Superior temporal gyrus (tissue), 1 donor: ENCODE results near the gene TCP11L1.
A peak's percentile ranks its signal among the peaks of the same experiment; 100 is the strongest.

Experiments used
- DNase-seq: peaks from one replicate; pipeline ENCODE4 v3.0.0-alpha.2; 2016; ENCODE audit errors: extremely low spot score

The TCP11L1 gene, protein sequence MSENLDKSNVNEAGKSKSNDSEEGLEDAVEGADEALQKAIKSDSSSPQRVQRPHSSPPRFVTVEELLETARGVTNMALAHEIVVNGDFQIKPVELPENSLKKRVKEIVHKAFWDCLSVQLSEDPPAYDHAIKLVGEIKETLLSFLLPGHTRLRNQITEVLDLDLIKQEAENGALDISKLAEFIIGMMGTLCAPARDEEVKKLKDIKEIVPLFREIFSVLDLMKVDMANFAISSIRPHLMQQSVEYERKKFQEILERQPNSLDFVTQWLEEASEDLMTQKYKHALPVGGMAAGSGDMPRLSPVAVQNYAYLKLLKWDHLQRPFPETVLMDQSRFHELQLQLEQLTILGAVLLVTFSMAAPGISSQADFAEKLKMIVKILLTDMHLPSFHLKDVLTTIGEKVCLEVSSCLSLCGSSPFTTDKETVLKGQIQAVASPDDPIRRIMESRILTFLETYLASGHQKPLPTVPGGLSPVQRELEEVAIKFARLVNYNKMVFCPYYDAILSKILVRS

GRCh38 chr11:33039274-33040032 lies at the start of gene TCP11L1:
TSS of gene TCP11L1 (plus strand) at chr11:33039572. CDS start at chr11:33043774, 4,202 bp downstream.
- peak; percentile 97 for DNase-seq

DNA sequence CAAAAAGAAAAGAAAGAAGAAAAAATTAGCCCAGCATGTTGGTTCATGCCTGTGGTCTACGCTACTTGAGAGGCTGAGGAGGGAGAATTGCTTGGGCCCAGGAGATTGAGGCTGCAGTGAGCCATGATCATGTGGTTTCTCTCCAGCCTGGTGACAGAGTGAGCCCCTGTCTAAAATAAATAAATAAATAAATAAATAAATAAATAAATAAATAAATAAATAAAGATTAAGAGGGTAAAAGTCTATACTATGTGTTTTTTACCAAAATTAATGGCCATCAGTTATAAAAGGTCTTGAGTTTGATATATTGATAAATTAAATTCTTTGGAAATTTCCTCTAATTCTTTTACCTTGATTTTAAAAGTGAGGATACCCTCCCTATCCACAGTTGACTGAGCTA lies 48.9 kb upstream of the TCP11L1 start:
- DNase-seq, result no peak

DNA sequence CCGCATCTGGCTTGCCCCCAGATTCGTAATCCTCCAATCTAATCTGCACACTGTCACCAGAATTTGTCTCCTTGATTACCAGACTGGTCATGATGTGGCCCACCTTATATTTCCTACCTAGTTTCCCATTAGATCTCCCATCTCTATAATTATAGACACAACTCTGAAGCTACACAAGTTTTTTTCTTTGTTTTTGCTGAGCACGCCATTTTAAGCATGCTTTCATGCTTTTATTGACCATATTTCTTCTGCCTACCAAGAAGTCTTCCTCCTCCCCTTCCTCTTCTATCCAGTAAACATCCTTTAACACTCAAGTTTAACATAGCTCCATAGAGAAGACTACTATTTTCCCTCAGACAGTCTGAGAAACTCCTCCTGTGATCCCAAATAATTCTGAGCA lies 47.9 kb upstream of the TCP11L1 start:
- no peak for DNase-seq

DNA sequence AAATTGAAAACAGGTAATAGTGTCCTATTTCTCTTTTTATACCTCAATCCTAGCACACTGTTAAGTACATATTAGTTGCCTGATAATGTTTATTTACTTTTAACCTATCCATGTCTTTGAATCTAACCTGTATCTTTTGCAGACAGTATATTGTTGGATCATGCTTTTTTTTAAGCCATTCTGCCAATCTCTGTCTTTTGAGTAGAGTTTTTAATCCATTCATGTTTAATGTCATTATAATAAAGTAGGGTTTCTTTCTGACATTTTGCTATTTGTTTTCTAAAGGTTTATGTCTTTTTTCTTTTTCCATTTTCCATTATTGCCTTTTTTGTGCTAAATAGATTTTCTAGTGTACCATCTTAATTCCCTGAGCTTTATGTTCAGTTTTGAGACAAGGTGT lies 47.5 kb upstream of the TCP11L1 start:
- no peak for DNase-seq

GRCh38 chr11:33000181-33000580 lies 39.2 kb upstream of the TCP11L1 start:
- DNase-seq, result no peak

DNA sequence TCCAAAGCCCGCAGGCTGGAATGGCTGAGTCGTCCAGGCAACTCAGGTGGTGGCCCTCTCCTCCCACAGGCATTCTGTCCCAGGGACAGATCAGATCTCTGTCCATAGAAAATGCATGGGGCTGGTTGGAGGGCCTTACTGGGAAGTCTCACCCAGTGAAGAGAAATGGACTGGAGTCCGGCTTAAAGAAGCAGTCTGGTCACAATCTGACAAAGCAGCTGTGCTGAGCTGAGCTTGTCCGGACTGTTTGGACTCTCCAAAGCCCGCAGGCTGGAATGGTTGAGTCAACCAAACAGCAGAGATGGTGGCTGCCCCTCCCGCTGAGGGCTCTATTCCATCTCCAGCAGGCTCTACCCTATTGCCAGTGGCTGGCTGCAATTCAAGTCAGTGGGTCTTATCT lies 38.1 kb upstream of the TCP11L1 start:
- DNase-seq, result no peak

GRCh38 chr11:33001751-33002542 lies 37.4 kb upstream of the TCP11L1 start:
- no peak for DNase-seq

DNA sequence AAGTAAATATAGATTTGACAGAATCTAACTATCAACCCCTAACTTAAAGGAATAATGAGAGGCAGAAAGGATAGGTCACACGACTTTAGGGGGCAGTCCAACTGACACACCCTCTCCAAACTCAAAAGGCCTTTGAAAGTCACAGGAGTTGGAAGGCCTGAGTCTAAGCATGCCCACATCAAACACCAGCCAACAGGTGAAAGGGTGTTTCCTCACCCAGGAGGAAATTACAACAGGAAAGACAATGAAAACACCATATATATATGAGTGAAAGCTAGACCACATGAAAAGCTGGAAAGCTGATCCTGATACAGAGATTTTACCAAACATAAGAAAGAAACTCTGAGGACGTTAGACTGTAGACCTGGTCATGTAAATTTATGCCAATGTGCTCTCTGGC lies 34.2 kb upstream of the TCP11L1 start:
- DNase-seq, result no peak

DNA sequence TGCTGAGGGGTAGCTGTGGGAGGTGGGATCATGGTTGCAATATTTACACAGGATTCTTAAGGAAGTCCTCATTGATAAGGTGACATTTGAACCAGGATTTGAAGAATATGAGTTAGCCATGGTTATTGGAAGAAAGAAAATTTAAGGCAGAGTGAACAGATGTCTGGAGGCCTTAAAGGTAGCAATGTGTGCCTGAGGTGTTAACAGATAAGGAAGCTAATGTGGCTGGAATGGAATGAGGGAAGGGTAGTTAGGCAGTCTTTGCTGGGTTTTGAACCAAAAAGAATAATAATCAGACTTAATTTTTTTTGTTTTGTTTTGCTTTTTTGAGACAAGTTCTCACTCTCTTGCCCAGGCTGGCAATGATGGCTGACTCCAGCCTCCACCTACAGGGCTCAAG lies 33.4 kb upstream of the TCP11L1 start:
- DNase-seq, result no peak

- no peak for DNase-seq
These were observed 25.6 kb upstream of the TCP11L1 start for GRCh38 chr11:33013755-33014154.

DNA sequence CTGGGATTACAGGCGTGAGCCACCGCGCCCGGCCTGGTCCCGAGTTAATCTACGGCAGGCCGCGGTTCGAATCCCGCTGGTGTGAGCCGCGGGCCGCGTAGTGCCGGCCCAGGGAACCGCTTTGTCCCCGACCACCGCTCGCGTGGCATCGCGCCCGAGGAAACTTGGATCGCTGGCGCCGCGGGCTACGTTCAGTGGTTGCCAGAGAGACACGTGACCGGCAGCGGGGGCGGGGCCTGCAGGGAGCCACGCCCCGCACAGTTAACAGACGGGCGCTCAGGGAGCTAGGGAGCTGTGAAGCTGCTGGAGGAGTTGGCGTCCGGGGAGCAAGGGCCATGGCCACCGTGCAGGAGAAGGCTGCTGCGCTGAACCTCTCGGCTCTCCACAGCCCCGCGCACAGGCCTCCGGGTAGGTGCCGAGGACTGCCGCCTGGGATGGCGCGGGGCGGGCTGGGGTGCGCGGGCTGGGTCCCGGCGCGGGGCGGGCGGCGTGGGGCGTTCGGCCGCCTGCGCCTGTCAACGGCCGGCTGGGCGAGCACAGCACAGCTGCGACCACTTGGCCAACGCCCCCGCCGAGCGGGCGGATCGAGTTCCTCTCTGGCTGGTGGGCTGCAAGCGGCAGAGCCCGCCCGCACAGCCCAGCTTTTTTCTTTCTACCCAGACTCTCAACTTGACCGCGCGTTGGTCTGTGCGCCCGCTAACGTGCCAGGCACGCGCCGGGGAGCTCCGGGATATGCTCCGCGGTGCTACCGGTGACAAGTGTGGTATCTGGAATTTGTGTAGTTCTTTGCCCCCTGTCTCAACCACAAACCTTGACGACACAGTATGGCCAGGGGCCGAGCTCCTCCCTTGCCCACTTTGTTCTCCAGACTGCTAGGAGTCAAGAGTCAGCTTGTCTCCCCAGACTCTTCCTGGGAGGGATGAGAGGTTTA lies 23.5 kb upstream of the TCP11L1 start, which contains the start of gene DEPDC7:
Gene DEPDC7 (plus strand): TSS at position 258 of the 931 bp plus-strand sequence. CDS start 78 bp downstream, at position 336.
- peak; percentile 92 for DNase-seq

DNA sequence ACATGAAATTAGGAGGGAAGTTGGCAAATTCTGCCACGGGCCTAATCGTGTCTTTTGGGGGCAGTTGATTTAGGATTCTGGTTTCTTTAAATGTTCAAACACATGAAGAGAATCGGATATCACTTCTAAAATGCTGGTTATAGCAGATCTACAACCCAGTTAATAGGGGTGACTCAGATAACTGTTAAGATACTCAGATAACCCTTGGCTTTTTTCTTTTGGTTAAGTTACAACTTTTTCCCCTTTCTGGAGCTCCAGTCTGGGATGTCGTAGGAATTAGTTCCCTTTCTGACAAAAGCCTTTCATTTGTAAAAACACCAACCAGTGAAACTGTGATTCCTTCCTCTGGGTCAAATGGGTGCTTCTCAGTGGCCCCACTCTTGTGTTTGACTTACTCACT lies 22.7 kb upstream of the TCP11L1 start:
- no peak for DNase-seq

- DNase-seq, result no peak
These were observed 21.9 kb upstream of the TCP11L1 start for GRCh38 chr11:33017478-33017877.

GRCh38 chr11:33017965-33018364 lies 21.4 kb upstream of the TCP11L1 start:
- no peak for DNase-seq

DNA sequence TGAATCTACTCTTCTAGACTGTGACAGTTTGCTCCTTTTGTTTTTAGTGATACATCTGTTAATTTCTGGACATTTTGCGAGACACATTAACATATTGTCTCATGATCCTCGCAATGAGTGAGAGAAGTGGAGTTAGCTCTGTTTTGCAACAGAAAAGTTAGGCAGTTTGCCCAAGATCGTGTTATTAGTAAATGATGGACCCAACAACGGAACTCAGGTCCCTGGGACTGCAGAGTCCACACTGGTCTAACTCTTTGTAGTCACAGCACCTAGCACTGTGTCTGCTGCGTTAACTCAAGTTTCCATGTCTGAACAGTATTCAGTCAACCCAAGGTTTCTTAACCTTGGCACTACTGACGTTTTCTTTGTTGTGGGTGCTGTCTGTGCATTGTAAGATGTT lies 20.5 kb upstream of the TCP11L1 start:
- no peak for DNase-seq

- DNase-seq, result no peak
These were observed 17.9 kb upstream of the TCP11L1 start for GRCh38 chr11:33021501-33021900.

- DNase-seq, result no peak
These were observed 17.4 kb upstream of the TCP11L1 start for GRCh38 chr11:33021937-33022336.

DNA sequence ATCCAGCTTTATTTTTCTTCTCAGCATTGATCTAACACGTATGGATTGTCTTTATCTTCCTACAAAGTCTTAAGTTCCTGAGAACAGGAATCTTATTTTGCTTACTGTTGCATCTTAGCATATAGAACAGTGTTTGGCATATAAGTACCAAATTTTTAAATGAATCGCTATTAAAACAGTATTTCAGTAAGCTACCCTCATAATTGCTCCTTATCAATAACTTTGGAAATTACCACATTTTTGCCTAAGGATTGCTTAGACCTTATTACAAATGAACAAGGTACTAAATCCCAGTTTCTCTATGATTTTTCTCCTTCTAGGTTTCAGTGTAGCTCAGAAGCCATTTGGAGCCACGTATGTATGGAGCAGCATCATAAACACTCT lies 14.0 kb upstream of the TCP11L1 start:
- DNase-seq, result no peak

DNA sequence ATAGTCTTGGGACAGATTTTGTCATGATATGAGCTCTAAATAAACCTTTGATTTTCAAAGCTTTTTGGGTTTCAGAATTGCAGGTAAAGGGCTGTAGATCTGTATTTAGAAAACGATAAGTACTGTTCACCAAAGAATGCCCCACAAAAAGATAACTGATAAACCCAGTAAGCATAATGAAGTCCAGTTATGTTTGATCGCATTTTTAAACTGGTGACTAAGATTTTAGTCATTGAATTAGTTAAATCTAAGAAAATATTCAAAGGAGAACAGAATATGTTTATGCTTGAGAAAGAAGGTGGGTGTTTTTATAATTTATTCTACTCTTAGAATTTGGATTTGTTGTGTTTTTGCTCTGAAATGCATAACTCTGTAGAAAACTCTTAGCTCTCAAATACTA lies 12.1 kb upstream of the TCP11L1 start:
- no peak for DNase-seq

GRCh38 chr11:33027846-33028536 lies 11.4 kb upstream of the TCP11L1 start:
- DNase-seq, result peak; percentile 75
